ENCODE measurements around the gene PIGN.
"Not testable (repeated sequence)": the region's sequence is repeated elsewhere in the genome, so short reads cannot be mapped to it uniquely, and the experiment has no call there.

PIGN gene

GRCh38 chr18:62182220-62182619 is 4.6 kb downstream of the PIGN start:
- no peak for DNase-seq (ENCODE audit: low spot score)

- no peak for DNase-seq (ENCODE audit: low spot score)
These were observed 7.6 kb downstream of the PIGN start for GRCh38 chr18:62179213-62179612.

GRCh38 chr18:62177271-62177670 is 9.6 kb downstream of the PIGN start:
- DNase-seq (ENCODE audit: low spot score) = no peak

- no peak for DNase-seq (ENCODE audit: low spot score)
These were observed 11.3 kb downstream of the PIGN start for GRCh38 chr18:62175521-62175920.

- DNase-seq (ENCODE audit: low spot score) = no peak
These were observed 14.6 kb downstream of the PIGN start for GRCh38 chr18:62172298-62172697.

- no peak for DNase-seq (ENCODE audit: low spot score)
These were observed 16.0 kb downstream of the PIGN start for GRCh38 chr18:62170857-62171256.

- DNase-seq (ENCODE audit: low spot score) = not testable (repeated sequence)
These were observed 20.3 kb downstream of the PIGN start for GRCh38 chr18:62166524-62166923.

GRCh38 chr18:62165583-62165982 is 21.3 kb downstream of the PIGN start:
- DNase-seq (ENCODE audit: low spot score) = no peak

- no peak for DNase-seq (ENCODE audit: low spot score)
These were observed 21.9 kb downstream of the PIGN start for GRCh38 chr18:62164855-62165487.

GRCh38 chr18:62164310-62164709 is 22.5 kb downstream of the PIGN start:
- no peak for DNase-seq (ENCODE audit: low spot score)

- DNase-seq (ENCODE audit: low spot score) = peak; percentile 27
These were observed 29.0 kb downstream of the PIGN start for GRCh38 chr18:62157843-62158242.

- DNase-seq (ENCODE audit: low spot score) = no peak
These were observed 34.0 kb downstream of the PIGN start for GRCh38 chr18:62152844-62153243.

GRCh38 chr18:62151068-62151771 is 35.6 kb downstream of the PIGN start:
- DNase-seq (ENCODE audit: low spot score) = no peak

GRCh38 chr18:62144338-62144737 is 42.5 kb downstream of the PIGN start:
- no peak for DNase-seq (ENCODE audit: low spot score)

GRCh38 chr18:62140259-62140658 is 46.6 kb downstream of the PIGN start:
- DNase-seq (ENCODE audit: low spot score) = no peak

- DNase-seq (ENCODE audit: low spot score) = no peak
These were observed 48.2 kb downstream of the PIGN start for GRCh38 chr18:62138461-62139235.

GRCh38 chr18:62131301-62131909 is 55.5 kb downstream of the PIGN start:
- DNase-seq (ENCODE audit: low spot score) = peak; percentile 81

- no peak for DNase-seq (ENCODE audit: low spot score)
These were observed 58.7 kb downstream of the PIGN start for GRCh38 chr18:62128157-62128556.

GRCh38 chr18:62126737-62127136 is 60.1 kb downstream of the PIGN start:
- no peak for DNase-seq (ENCODE audit: low spot score)

- no peak for DNase-seq (ENCODE audit: low spot score)
These were observed 61.2 kb downstream of the PIGN start for GRCh38 chr18:62125702-62126101.

GRCh38 chr18:62122330-62122729 is 64.5 kb downstream of the PIGN start:
- DNase-seq (ENCODE audit: low spot score) = no peak

- no peak for DNase-seq (ENCODE audit: low spot score)
These were observed 67.0 kb downstream of the PIGN start for GRCh38 chr18:62119884-62120283.

GRCh38 chr18:62118328-62118727 is 68.5 kb downstream of the PIGN start:
- DNase-seq (ENCODE audit: low spot score) = no peak

Measured in Ammon's horn (tissue), 1 donor.